MM.1S (cell line): ENCODE data around the gene DHRSX.

Experiments
- DNase-seq: peaks from one replicate; pipeline ENCODE4 v3.0.0-alpha.2; 2015
- H2AFZ ChIP-seq: fragments of 300-600 bp; sonication (generic); 2 replicates; pipeline ENCODE4 v1.6.0; 2016; ENCODE audit warnings: antibody characterized with exemption, low read length
- H3F3A ChIP-seq: fragments of 300-600 bp; sonication (generic); 2 replicates; pipeline ENCODE4 v1.6.1; 2016; ENCODE audit warnings: mild to moderate bottlenecking, antibody characterized with exemption, low read length, moderate library complexity, mixed read lengths; ENCODE audit not compliant: insufficient read depth
- H3K27ac ChIP-seq: fragments of 300-600 bp; sonication (generic); 2 replicates; pipeline ENCODE4 v1.5.1; 2016; ENCODE audit warnings: mild to moderate bottlenecking, low read length
- H3K27me3 ChIP-seq: fragments of 300-600 bp; sonication (generic); replicated peaks from 2 replicates; pipeline ENCODE4 v1.6.0; 2016; ENCODE audit warnings: low read length; ENCODE audit not compliant: insufficient read depth
- H3K36me3 ChIP-seq: fragments of 300-600 bp; sonication (generic); replicated peaks from 2 replicates; pipeline ENCODE4 v1.6.1; 2016; ENCODE audit warnings: mild to moderate bottlenecking, low read length, mixed read lengths; ENCODE audit not compliant: insufficient read depth
- H3K4me1 ChIP-seq: fragments of 300-600 bp; sonication (generic); 2 replicates; pipeline ENCODE4 v1.6.1; 2016; ENCODE audit warnings: low read length, mixed read lengths
- H3K4me2 ChIP-seq: fragments of 300-600 bp; sonication (generic); 2 replicates; pipeline ENCODE4 v1.6.0; 2016; ENCODE audit warnings: low read depth, low read length
- H3K4me3 ChIP-seq: fragments of 300-600 bp; sonication (generic); 2 replicates; pipeline ENCODE4 v1.5.1; 2016; ENCODE audit warnings: low read length, mixed read lengths
- H3K79me2 ChIP-seq: fragments of 300-600 bp; sonication (generic); 2 replicates; pipeline ENCODE4 v1.6.1; 2016; ENCODE audit warnings: mixed run types, low read length, mixed read lengths
- H3K9ac ChIP-seq: fragments of 300-600 bp; sonication (generic); 2 replicates; pipeline ENCODE4 v1.6.1; 2016; ENCODE audit warnings: low read length, mixed read lengths
- H3K9me2 ChIP-seq: fragments of 300-600 bp; sonication (generic); replicated peaks from 2 replicates; pipeline ENCODE4 v1.6.1; 2016; ENCODE audit warnings: mild to moderate bottlenecking, low read length, mixed read lengths; ENCODE audit not compliant: insufficient read depth
- H3K9me3 ChIP-seq: fragments of 300-600 bp; sonication (generic); replicated peaks from 2 replicates; pipeline ENCODE4 v1.6.1; 2016; ENCODE audit warnings: mild to moderate bottlenecking, low read length, mixed read lengths; ENCODE audit not compliant: insufficient read depth
- H4K20me1 ChIP-seq: fragments of 300-600 bp; sonication (generic); 2 replicates; pipeline ENCODE4 v1.6.1; 2016; ENCODE audit warnings: mild to moderate bottlenecking, low read length, moderate library complexity, mixed read lengths; ENCODE audit not compliant: insufficient read depth
- EZH2 ChIP-seq: fragments of 300-600 bp; sonication (generic); optimal IDR thresholded peaks from 2 replicates; pipeline ENCODE3; 2017; ENCODE audit warnings: low read depth, mild to moderate bottlenecking, antibody characterized with exemption, low read length, mixed read lengths
- EZH2phosphoT487 ChIP-seq: fragments of 300-600 bp; sonication (generic); IDR thresholded peaks from 2 replicates; pipeline ENCODE4 v1.6.1; 2018; ENCODE audit warnings: antibody characterized with exemption, low read length
- TF ChIP-seq, protein P1 (sequence below): fragments of 300-600 bp; sonication (generic); IDR thresholded peaks from 2 replicates; pipeline ENCODE4 v1.5.1; 2016; ENCODE audit warnings: antibody characterized with exemption, low read length, mixed read lengths

The DHRSX gene

DNA sequence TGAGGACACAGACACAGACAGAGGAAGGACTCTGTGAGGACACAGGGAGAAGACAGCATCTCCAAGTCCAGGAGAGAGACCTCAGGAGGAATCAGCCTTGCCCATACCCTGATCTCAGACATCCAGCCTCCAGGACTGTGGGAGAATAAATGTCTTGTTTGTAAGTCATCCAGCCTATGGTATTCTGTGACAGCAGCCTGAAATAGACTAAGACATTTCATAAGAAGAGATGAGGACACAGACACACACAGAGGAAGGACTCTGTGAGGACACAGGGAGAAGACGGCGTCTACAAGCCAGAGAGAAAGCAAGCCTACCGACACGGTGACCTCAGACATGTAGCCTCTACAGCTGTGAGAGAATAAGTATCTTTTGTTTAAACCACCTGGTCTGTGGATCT, 112.1 kb downstream of the DHRSX start:
- no peaks in the 10 kb centered on the region for H3K9me2 ChIP-seq
- H4K20me1 ChIP-seq = no peaks in the 10 kb centered on the region
- H3K36me3 ChIP-seq = no peaks in the 10 kb centered on the region
- no peak overlapping the region for H3K4me2 ChIP-seq
- no peaks in the 10 kb centered on the region for H3K9me3 ChIP-seq
- no peaks in the 10 kb centered on the region for H3K4me1 ChIP-seq
- no peak overlapping the region for H3K27ac ChIP-seq
- no peak overlapping the region for H3K9ac ChIP-seq
- H2AFZ ChIP-seq = no peak overlapping the region
- no peaks in the 10 kb centered on the region for H3K79me2 ChIP-seq
- H3F3A ChIP-seq = no peaks in the 10 kb centered on the region
- TF ChIP-seq, protein P1, sequence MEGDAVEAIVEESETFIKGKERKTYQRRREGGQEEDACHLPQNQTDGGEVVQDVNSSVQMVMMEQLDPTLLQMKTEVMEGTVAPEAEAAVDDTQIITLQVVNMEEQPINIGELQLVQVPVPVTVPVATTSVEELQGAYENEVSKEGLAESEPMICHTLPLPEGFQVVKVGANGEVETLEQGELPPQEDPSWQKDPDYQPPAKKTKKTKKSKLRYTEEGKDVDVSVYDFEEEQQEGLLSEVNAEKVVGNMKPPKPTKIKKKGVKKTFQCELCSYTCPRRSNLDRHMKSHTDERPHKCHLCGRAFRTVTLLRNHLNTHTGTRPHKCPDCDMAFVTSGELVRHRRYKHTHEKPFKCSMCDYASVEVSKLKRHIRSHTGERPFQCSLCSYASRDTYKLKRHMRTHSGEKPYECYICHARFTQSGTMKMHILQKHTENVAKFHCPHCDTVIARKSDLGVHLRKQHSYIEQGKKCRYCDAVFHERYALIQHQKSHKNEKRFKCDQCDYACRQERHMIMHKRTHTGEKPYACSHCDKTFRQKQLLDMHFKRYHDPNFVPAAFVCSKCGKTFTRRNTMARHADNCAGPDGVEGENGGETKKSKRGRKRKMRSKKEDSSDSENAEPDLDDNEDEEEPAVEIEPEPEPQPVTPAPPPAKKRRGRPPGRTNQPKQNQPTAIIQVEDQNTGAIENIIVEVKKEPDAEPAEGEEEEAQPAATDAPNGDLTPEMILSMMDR = no peak
- no peak for TF ChIP-seq EZH2
- TF ChIP-seq EZH2phosphoT487 = no peak
- no peak overlapping the region for H3K4me3 ChIP-seq
- no peaks in the 10 kb centered on the region for H3K27me3 ChIP-seq
- DNase-seq = no peak

DNA sequence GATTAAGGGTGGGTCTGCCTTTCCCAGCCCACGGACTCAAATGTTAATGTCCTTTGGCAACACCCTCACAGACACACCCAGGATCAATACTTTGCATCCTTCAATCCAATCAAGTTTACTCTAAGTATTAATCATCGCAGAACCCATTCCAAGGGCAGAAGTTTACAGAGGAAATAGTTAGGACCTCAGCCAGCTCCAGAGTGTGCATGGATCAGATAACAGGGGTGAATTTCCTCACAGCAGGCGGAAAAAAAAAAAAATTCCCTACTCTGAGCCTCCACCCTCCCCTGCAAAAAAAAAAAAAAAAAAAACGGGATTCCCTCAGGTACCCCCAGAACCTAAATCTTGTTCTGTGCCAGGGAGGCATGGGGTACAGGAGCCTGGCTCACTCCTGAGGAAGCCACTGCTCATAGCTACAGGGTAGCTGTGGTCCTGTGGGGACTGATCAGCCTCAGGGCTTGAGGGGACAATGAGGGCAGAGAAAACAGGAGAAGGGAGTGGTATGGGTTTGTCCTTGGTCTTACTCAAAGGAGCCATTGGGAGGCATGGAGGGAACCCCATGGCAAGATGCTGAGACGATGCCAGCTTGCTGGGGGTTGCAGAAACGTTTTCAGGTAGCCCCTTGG, 113.0 kb downstream of the DHRSX start:
- H4K20me1 ChIP-seq = no peaks in the 10 kb centered on the region
- H3K4me1 ChIP-seq = no peaks in the 10 kb centered on the region
- H3K9ac ChIP-seq = no peak overlapping the region
- no peak overlapping the region for H2AFZ ChIP-seq
- H3K27ac ChIP-seq = no peak overlapping the region
- no peak for DNase-seq
- no peak overlapping the region for H3K4me3 ChIP-seq
- H3K9me3 ChIP-seq = no peaks in the 10 kb centered on the region
- H3K9me2 ChIP-seq = no peaks in the 10 kb centered on the region
- no peaks in the 10 kb centered on the region for H3K27me3 ChIP-seq
- TF ChIP-seq, protein P1 = no peak
- TF ChIP-seq EZH2phosphoT487 (no peak), EZH2 (no peak)
- no peaks in the 10 kb centered on the region for H3F3A ChIP-seq
- H3K36me3 ChIP-seq = no peaks in the 10 kb centered on the region
- no peak overlapping the region for H3K4me2 ChIP-seq
- H3K79me2 ChIP-seq = no peaks in the 10 kb centered on the region

DNA sequence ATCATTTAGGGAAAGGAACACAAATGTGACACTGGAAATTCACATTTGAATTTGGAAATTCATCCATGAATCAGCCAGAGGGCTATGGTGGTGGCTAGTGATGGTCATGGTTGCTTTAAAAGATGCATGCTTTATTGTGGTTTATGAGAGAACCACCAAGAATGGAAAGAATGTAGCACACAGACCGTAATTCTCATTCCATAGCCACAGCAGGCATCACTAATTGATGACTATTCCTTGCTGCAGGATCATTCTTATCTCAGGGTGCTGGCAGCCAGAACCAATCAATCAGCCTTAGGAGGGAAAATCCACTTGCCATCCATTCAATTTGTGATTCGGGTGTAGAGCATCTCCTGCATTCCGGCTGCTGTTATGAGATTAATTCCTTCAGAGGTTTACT, 115.6 kb downstream of the DHRSX start:
- Histone ChIP-seq H3K9me3 (no peaks in the 10 kb centered on the region), H3K36me3 (no peaks in the 10 kb centered on the region), H2AFZ (no peak overlapping the region), H3F3A (no peaks in the 10 kb centered on the region), H3K9ac (no peak overlapping the region), H3K4me3 (no peak overlapping the region), H3K27ac (no peak overlapping the region), H4K20me1 (no peaks in the 10 kb centered on the region), H3K79me2 (no peaks in the 10 kb centered on the region), H3K4me2 (no peak overlapping the region), H3K9me2 (no peaks in the 10 kb centered on the region), H3K4me1 (no peaks in the 10 kb centered on the region), H3K27me3 (no peaks in the 10 kb centered on the region)
- TF ChIP-seq EZH2 (no peak), EZH2phosphoT487 (no peak)
- TF ChIP-seq, protein P1 = no peak
- DNase-seq = no peak
